Midbrain (tissue), 1 donor: ENCODE data around the gene PPARG.

Experiments
- DNase-seq: peaks from one replicate; lab custom pipeline; 2025; lab: John Stamatoyannopoulos, UW

Gene PPARG

GRCh38 chr3:12415014-12415680 lies 126.3 kb downstream of the PPARG start:
- DNase-seq: no peak

- DNase-seq: no peak
Observed at GRCh38 chr3:12416731-12417130, 127.9 kb downstream of the PPARG start.

DNA sequence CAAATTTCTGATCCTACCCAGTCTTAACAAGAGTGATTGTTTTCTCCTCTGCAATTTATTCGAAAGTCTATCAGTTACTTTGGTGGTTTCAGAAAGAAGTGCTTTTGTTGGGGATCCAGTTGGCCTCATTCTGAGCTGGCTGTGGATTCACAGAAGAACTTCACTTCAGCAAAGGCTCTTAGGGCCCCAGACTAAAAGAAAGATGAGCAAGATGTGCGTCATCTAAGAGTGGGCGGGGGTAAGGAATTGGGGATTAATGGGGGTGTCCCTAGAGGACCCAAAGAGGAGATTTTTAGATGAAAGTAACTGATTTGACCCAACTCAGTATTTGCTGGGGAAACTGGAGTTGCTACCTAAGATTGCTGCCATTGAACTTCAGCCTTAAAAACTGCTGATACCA lies 131.5 kb downstream of the PPARG start:
- DNase-seq: no peak

DNA sequence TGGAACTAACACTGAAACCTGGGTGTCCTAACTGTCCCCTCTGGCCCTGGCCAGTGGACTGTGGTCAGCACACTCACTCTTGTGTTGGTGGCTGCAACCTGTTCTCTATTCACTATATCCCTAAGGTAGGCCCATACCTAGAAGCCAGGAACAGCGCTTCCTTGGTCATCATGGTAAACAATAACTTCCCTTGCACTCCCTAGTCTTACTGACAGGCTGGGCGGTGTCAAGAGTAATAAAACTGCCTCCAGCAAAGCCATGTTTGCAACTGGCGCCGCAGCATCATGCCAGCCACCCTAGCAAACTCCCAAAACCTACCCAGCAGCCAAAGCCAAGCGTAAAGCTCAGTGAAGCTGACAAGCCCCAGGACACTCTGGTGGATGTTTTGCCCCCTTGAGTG lies 132.3 kb downstream of the PPARG start:
- DNase-seq: no peak

DNA sequence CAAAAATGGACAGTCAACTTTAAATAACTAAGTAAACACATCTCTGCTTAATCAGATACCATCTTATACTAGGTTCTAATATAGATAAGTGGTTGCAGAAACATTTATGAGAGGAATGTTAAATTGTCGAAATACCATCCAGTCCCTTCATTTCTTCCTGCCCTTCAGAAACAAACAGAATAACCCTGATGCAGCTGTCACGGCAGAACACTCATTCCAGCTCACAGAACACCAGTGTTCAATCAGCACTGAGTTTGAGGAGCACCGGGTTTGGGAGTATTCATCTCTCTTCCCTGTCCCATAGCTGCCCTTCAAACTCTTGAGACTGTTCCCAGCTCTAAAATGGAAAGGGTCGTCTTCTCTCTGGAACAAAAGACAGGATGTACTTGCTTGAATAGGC lies 134.3 kb downstream of the PPARG start:
- no peak for DNase-seq

DNA sequence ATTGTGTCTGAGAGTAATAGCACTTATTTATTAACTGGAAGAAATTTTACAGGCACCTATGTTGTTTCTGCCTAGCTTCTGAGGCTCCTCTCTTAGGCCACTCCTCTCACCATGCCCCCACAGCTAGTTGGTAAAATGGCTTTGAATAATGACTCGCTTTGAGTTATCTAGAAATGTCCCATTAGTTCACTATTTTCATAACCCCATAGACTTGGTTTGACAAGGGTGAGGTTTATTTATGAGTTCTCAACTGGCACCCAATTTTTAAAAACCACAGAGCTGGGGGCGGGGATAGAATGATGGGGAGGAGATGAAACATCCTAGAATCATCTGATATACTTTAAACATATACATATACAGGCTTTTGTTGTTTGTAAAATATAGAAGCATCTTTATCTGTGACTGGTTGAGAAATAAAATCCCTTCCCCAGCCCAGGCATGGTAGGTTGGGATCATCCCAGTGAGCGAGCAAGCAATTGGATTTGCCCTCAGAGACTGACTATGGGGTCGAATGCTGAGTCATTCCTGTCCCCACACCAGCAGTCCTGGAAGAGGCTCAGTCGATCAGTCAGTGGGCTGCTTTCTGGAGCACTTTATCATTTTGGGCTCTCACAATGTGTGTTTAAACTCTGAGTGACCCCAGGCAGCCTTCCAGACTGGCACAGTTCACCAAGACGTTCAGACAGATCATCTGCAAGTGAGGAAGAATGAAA lies 135.2 kb downstream of the PPARG start:
- DNase-seq: no peak

GRCh38 chr3:12424635-12425319 lies 135.9 kb downstream of the PPARG start:
- no peak for DNase-seq

GRCh38 chr3:12425850-12426579 lies 137.1 kb downstream of the PPARG start:
- DNase-seq: no peak

DNA sequence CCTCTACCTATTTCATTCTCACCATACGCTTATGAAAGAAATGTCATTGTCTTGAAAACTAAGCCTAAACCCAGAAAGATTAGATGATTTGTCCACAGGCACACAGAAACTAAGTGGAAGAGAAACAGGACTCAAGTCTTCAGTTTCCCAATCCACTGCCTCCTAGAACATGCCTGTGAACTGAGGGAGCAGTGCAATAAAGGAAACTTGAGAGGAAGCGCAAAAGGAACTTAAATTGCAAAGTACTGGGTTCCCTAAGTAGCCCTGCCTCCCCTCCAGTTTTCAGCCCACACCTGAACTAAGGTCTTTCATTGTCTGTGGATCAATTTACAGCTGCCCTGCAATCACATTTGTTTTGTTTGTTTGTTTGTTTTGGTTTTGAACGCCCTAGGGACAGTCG lies 138.7 kb downstream of the PPARG start:
- DNase-seq: no peak

DNA sequence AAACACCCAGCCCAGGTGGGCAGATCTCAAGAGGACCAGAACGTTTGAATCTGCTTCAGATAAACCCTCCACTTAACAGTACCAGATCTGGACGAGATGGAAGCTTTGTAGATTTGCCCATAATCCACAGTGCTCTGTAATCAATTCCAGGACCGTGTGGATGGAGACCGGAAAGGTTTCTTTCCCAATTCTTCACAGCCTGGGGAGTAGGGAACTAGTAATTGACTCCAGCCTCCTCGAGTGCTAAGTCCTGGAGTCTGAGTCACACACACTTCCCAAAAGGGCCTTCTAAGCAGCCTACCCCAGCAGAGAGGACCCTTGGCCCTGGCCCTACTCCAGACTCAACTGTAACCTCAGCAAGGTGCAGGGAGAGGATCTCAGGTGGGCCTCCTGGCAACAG lies 139.3 kb downstream of the PPARG start:
- DNase-seq: no peak

DNA sequence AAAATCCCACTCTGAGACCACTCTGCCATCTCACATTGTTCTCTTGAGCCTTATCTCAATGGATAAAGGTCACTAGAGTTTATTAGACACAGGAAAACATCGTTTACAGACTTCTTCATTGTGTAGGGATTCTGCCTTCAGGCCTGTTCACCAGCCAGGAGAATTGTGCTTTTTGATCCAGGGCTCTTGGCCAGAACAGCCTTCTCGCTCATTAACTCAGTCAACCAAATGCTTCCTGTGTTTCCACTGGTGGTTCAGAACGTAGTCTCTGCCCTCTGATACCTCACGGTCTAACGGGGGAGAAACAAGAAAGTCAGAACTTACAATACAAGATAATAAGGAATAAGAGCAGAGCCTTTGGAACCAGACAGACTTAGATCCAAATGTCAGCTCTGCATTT lies 141.2 kb downstream of the PPARG start:
- DNase-seq: no peak

DNA sequence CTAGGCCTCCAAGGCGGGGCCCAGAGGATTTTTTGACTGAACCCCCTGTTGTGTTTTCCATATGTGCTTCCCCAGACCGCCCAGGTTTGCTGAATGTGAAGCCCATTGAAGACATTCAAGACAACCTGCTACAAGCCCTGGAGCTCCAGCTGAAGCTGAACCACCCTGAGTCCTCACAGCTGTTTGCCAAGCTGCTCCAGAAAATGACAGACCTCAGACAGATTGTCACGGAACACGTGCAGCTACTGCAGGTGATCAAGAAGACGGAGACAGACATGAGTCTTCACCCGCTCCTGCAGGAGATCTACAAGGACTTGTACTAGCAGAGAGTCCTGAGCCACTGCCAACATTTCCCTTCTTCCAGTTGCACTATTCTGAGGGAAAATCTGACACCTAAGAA lies 145.0 kb downstream of the PPARG start:
- DNase-seq: no peak

- DNase-seq: no peak
Observed at GRCh38 chr3:12436514-12437220, 147.8 kb downstream of the PPARG start.

GRCh38 chr3:12437221-12437605 lies 148.3 kb downstream of the PPARG start:
- DNase-seq: no peak

- DNase-seq: no peak
Observed at GRCh38 chr3:12437861-12438260, 149.0 kb downstream of the PPARG start.

- DNase-seq: no peak
Observed at GRCh38 chr3:12438318-12438717, 149.4 kb downstream of the PPARG start.

DNA sequence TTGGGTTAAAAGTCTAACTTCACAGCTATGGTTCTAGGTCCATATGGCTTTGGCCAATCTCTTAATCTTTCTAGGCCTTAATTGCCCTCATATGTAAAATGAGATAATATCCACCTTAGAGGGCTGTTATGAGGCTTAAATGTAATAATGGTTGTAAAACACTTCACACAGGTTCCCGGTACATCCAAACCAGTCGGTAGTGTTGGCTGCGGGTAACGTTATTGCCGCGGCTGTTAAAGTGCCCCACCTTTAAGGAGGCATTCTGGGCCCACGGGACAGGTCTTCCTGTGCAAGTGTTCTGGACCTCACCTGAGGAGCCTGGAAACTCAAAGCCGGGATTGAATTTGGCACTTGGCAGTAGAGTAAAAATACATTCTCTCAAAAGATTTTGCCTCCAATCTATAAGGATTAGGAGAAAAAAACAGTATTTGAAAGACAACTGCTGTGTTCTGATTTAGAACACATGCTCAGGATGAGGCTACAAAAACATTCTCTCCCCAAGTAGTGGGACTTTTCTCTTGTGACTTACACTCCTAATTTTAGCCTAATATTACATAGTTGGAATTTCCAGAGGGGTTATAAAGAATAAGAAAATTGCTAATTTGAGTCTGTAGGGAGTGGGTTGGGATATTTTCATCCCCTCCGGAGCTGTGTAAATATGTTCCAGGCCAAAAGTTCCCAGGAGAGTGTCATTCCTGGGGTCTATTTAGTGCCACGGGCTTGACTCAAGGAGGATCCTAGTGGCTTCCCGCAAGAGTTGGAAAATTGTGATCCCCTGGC lies 150.5 kb downstream of the PPARG start:
- no peak for DNase-seq

- no peak for DNase-seq
Observed at GRCh38 chr3:12440927-12441714, 152.3 kb downstream of the PPARG start.

- DNase-seq: no peak
Observed at GRCh38 chr3:12442654-12443501, 154.0 kb downstream of the PPARG start.
